Measurements from ENCODE around the gene MIEN1.

DNA sequence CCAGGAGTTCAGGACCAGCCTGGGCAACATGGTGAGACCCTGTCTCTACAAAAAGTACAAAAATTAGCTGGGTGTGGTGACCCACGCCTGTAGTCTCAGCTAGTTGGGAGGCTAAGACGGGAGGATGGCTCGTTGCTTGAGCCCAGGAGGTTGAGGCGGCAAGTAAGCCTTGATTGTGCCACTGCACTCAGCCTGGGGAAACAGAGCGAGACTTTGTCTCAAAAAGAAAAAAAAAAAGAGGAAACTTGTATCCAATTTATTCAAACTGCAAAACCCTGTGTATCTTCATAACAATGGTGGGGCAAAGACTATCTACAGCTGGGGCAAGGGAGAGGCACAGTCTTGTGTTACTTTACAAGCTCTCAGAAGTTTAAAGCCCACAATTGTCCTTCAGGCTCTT, 28.9 kb upstream of the MIEN1 start:
- TF ChIP-seq POLR2AphosphoS5 (IDR thresholded peaks at IDR 0.05) = no peak
- TF ChIP-seq, protein P1, sequence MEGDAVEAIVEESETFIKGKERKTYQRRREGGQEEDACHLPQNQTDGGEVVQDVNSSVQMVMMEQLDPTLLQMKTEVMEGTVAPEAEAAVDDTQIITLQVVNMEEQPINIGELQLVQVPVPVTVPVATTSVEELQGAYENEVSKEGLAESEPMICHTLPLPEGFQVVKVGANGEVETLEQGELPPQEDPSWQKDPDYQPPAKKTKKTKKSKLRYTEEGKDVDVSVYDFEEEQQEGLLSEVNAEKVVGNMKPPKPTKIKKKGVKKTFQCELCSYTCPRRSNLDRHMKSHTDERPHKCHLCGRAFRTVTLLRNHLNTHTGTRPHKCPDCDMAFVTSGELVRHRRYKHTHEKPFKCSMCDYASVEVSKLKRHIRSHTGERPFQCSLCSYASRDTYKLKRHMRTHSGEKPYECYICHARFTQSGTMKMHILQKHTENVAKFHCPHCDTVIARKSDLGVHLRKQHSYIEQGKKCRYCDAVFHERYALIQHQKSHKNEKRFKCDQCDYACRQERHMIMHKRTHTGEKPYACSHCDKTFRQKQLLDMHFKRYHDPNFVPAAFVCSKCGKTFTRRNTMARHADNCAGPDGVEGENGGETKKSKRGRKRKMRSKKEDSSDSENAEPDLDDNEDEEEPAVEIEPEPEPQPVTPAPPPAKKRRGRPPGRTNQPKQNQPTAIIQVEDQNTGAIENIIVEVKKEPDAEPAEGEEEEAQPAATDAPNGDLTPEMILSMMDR (IDR thresholded peaks at IDR 0.05) = no peak

Data from upper lobe of left lung (tissue), 4 donors.